ENCODE measurements around the gene CHAT. TPM values are rescaled to one million over a fixed set of nuclear protein-coding genes. Genes with fewer than 3 reads are reported as not detected.
A peak's percentile ranks its signal among the peaks of the same experiment; 100 is the strongest.

Gene CHAT
- total RNA-seq, 6 experiments from 2014 or later, result not detected

DNA sequence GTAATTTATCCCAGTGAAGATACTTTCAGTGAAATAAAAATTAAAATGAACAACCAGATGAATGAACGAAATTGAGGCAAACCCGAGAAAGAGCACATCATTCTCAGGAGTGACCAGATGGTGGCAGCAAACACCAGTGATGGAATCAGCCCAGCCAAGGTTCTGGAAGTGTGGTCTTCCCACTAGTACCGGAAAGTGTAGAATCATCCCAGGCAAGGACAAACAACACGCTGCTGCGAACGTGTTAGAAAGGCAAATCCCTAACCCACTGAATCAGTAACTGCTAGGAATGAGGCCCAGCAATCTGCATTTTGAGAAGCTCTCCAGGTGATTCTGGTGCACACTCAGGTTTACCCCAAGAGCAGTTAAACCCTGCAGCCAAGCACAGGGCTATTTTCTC, 19.2 kb upstream of the CHAT start:
- Histone ChIP-seq H3K4me3 (no peak overlapping the region), H3K27me3 (no peaks in the 10 kb centered on the region), H3K27ac (no peak overlapping the region), H3K36me3 (no peaks in the 10 kb centered on the region), H3K9me3 (no peaks in the 10 kb centered on the region), H3K4me1 (no peaks in the 10 kb centered on the region)
- TF ChIP-seq, protein P1, sequence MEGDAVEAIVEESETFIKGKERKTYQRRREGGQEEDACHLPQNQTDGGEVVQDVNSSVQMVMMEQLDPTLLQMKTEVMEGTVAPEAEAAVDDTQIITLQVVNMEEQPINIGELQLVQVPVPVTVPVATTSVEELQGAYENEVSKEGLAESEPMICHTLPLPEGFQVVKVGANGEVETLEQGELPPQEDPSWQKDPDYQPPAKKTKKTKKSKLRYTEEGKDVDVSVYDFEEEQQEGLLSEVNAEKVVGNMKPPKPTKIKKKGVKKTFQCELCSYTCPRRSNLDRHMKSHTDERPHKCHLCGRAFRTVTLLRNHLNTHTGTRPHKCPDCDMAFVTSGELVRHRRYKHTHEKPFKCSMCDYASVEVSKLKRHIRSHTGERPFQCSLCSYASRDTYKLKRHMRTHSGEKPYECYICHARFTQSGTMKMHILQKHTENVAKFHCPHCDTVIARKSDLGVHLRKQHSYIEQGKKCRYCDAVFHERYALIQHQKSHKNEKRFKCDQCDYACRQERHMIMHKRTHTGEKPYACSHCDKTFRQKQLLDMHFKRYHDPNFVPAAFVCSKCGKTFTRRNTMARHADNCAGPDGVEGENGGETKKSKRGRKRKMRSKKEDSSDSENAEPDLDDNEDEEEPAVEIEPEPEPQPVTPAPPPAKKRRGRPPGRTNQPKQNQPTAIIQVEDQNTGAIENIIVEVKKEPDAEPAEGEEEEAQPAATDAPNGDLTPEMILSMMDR (IDR thresholded peaks at IDR 0.05), result peak; percentile 76 to 83 (median 78)
- TF ChIP-seq POLR2A (IDR thresholded peaks at IDR 0.05), result no peak
- WGBS (ENCODE audit: insufficient coverage, low coverage, low lambda C conversion rate, missing lambda C conversion rate), result 0% methylated on average over 5 of the region's 6 CpGs
- ATAC-seq, result peak; percentile 73 to 89 (median 80)
- DNase-seq, result no peak
- intact Hi-C loops (cut with DNase I), result loop anchor here (10.0 kb wide), 1 partner anchor 190 kb away; no protein-coding TSS in a partner anchor

DNA sequence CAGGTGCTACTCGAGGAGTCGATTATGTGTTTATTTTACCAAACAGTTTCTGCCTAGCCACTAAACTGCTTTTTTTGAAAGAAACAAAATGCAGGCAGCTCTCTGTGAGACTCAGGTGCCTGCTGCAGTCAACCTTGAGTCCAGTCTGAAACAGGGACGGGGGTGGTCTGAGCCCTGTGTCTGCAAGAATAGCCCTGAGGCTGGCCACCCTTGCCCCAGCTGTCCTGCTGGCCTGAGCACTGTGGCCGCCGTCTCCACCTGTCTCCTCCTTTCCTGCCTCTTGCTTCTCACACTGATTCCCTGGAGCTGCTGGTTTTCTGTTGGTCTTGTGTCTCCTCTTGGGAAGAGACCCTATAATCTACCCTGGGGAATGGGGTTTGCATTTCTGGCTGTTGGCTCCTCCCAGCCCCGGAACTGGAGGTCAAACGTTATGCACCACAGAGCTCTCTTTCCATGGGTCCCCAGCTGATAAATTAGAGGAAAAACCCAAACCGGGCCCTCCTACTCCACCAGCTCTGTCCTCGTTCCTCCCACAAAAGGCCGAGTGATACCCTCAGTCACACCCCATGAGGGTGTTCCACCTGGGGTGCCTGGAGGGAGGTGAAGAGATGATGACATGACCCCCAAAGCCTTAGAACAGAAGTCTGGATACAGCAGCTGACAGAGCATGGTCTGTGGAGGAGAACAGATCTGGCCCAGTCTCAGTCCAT, 18.7 kb upstream of the CHAT start:
- Histone ChIP-seq H3K27ac (no peak overlapping the region), H3K4me3 (no peak overlapping the region), H3K4me1 (no peaks in the 10 kb centered on the region), H3K27me3 (no peaks in the 10 kb centered on the region), H3K36me3 (no peaks in the 10 kb centered on the region), H3K9me3 (no peaks in the 10 kb centered on the region)
- no peak for TF ChIP-seq POLR2A (IDR thresholded peaks at IDR 0.05)
- TF ChIP-seq, protein P1 (IDR thresholded peaks at IDR 0.05), result no peak
- intact Hi-C loops (cut with DNase I), result loop anchor here (10.0 kb wide), 1 partner anchor 190 kb away; no protein-coding TSS in a partner anchor
- DNase-seq, result no peak
- no peak for ATAC-seq
- 38% methylated on average over 6 of the region's 10 CpGs for WGBS (ENCODE audit: insufficient coverage, low coverage, low lambda C conversion rate, missing lambda C conversion rate)

DNA sequence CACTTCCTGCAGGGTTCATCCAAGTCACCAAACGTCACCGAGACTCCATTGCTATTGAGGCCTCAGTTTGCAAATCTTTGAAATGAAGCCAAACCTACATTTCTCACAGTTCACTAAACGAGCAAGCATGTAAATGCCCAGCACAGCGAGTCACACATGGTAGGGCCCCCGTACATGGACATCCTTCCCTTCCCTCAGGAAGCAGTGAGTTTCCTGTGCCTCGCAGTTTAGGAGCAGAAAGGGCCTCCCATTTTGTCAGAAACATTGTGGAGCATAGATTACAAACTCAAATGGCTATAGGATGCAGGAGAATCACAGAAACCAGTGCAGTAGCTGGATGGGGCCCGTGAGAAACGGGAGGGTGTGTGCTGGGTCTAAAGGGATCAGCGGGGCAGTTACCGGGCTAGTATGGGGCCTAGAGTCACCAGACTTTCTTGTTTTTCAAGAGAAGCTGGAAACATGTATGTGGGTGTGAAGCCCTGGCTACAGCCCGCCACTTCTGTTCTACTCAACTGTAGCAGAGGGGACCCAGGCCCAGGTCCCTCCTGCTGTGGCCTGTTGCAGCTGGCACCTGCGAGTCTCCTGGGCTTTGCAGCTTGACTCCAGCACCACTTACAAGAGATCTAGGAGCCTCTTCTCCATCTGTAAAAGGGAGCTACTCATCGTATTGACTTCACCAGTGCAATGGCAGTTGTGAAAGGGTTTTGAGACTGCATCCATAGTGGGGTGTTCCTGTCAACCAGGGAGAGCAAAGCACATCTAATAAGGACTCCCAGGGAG, 17.9 kb upstream of the CHAT start:
- no peak for DNase-seq
- ATAC-seq, result no peak

DNA sequence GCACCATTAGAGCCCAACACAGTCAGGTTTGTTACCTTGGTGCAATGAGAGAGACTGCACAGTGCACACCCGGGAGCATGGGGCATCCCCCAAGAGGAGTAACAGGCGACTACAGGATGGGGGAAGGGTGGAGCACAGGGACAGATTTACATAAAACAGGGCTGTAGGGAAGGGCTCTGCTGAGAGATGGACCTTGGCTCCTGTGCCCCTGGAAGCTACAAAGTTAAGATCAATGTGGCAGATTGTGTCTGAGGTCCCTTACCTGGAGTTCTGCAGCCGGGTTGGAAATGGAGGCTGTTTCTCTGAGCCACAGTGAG, 17.4 kb upstream of the CHAT start:
- ATAC-seq, result no peak
- no peaks in the 10 kb centered on the region for H3K9me3 ChIP-seq

More for the DNA sequence above, 17.9 kb upstream of the CHAT start:
- Histone ChIP-seq H3K27ac (no peak overlapping the region), H3K4me1 (no peaks in the 10 kb centered on the region), H3K27me3 (no peaks in the 10 kb centered on the region), H3K4me3 (no peak overlapping the region), H3K36me3 (no peaks in the 10 kb centered on the region), H3K9me3 (no peaks in the 10 kb centered on the region)
- intact Hi-C loops (cut with DNase I), result loop anchor here (10.0 kb wide), 1 partner anchor 189 kb away; no protein-coding TSS in a partner anchor
- no peak for TF ChIP-seq POLR2A (IDR thresholded peaks at IDR 0.05)
- TF ChIP-seq, protein P1 (IDR thresholded peaks at IDR 0.05), result no peak
- WGBS (ENCODE audit: insufficient coverage, low coverage, low lambda C conversion rate, missing lambda C conversion rate), result 55% methylated on average over 11 of the region's 13 CpGs

More for the DNA sequence above, 17.4 kb upstream of the CHAT start:
- no peak for TF ChIP-seq POLR2A (IDR thresholded peaks at IDR 0.05)
- TF ChIP-seq, protein P1 (IDR thresholded peaks at IDR 0.05), result no peak
- WGBS (ENCODE audit: insufficient coverage, low coverage, low lambda C conversion rate, missing lambda C conversion rate), result 14% methylated on average over 1 of the region's 3 CpGs
- no peaks in the 10 kb centered on the region for H3K36me3 ChIP-seq
- H3K4me1 ChIP-seq, result no peaks in the 10 kb centered on the region
- DNase-seq, result no peak
- no peak overlapping the region for H3K27ac ChIP-seq
- no peak overlapping the region for H3K4me3 ChIP-seq
- no peaks in the 10 kb centered on the region for H3K27me3 ChIP-seq
- intact Hi-C loops (cut with DNase I), result loop anchor here (10.0 kb wide), 1 partner anchor 188 kb away; no protein-coding TSS in a partner anchor

Data from right lobe of liver (tissue), 6 donors.